HepG2 (cell line): Measurements from ENCODE around the gene DPH2. TPM values are rescaled to one million over a fixed set of nuclear protein-coding genes. Genes with fewer than 3 reads are reported as not detected.
A peak's percentile ranks its signal among the peaks of the same experiment; 100 is the strongest.

Experiments
- ATAC-seq: fragments of 200-7000 bp; cut with Tn5 transposase; 3 replicates; pipeline ENCODE4 v1.9.1; 2020; ENCODE audit warnings: mild to moderate bottlenecking, moderate library complexity
- BruUV-seq: library from RNA; stranded (reverse); fragments of 400-500 nt; replicated peaks from 2 replicates; lab custom pipeline; 2021; lab: Mats Ljungman, UMichigan
- CTCF ChIA-PET: fragments of 300-600 bp; formaldehyde crosslinking; extraction: SDS; loops from one replicate; lab custom pipeline; 2021; ENCODE audit warnings: low total read pairs, inconsistent platforms, low intra/inter-chr PET ratio; lab: Yijun Ruan, JAX
- POLR2A ChIA-PET: fragments of 350-600 bp; sonication (Branson Sonifier 250); formaldehyde crosslinking; loops from one replicate; lab custom pipeline; 2020; ENCODE audit warnings: antibody characterized with exemption, inconsistent platforms; lab: Yijun Ruan, JAX
- DNase-seq: peaks from one replicate; pipeline ENCODE4 v3.0.0-alpha.2; 2015; ENCODE audit warnings: low spot score
- FAIRE-seq: peaks from 3 replicates; lab custom pipeline; 2011; peaks lifted over from hg19 to GRCh38; lab: Jason Lieb, UNC
- H2AFZ ChIP-seq: one replicate; pipeline ENCODE4 v1.6.1; 2011; ENCODE audit warnings: low read length, inconsistent platforms
- H3K27ac ChIP-seq: fragments of 300-600 bp; 3 replicates; pipeline ENCODE4 v1.8.0; 2011; ENCODE audit warnings: mixed run types, mild to moderate bottlenecking, mixed read lengths, low read length, inconsistent platforms; ENCODE audit not compliant: insufficient read depth; ENCODE audit errors: extremely low read length
- H3K27me3 ChIP-seq, 2 experiments: fragments of 200-600 bp in 1 of 2; 2 replicates in 1 of 2; 3 replicates in 1 of 2; pipeline versions ENCODE4 v1.6.0 to v1.8.0; 2011; ENCODE audit warnings: low read length in 2 of 2, mild to moderate bottlenecking in 2 of 2, moderate library complexity in 2 of 2, inconsistent platforms in 1 of 2; ENCODE audit not compliant: insufficient read depth in 2 of 2, control insufficient read depth in 1 of 2
- H3K36me3 ChIP-seq, 2 experiments: fragments of 200-600 bp in 1 of 2; replicated peaks in 1 of 2; 2 replicates in 1 of 2; 3 replicates in 1 of 2; pipeline versions ENCODE4 v1.5.1 to v1.8.0; 2011; ENCODE audit warnings: low read length in 2 of 2, inconsistent platforms in 1 of 2; ENCODE audit not compliant: insufficient read depth in 2 of 2, control insufficient read depth in 1 of 2
- H3K4me1 ChIP-seq: 2 replicates; pipeline ENCODE4 v1.5.1; 2012; ENCODE audit warnings: low read length, inconsistent platforms; ENCODE audit not compliant: insufficient read depth
- H3K4me2 ChIP-seq: 2 replicates; pipeline ENCODE4 v1.6.0; 2011; ENCODE audit warnings: low read depth, low read length, inconsistent platforms
- H3K4me3 ChIP-seq, 3 experiments: fragments of 200-600 bp in 1 of 3; sonication (generic), shearing (Covaris generic) in 1 of 3; replicated peaks in 1 of 3; 2 replicates each; pipeline ENCODE4 v1.5.1; 2011 to 2016; ENCODE audit warnings: low read length in 3 of 3, inconsistent platforms in 2 of 3, low read depth in 2 of 3, mild to moderate bottlenecking in 2 of 3, control low read depth in 1 of 3, mixed read lengths in 1 of 3; ENCODE audit not compliant: insufficient read depth in 1 of 3
- H3K79me2 ChIP-seq: one replicate; pipeline ENCODE4 v1.6.1; 2011; ENCODE audit warnings: low read length, inconsistent platforms; ENCODE audit not compliant: insufficient read depth
- H3K9ac ChIP-seq: 2 replicates; pipeline ENCODE4 v1.6.0; 2011; ENCODE audit warnings: mild to moderate bottlenecking, low read depth, low read length, inconsistent platforms; ENCODE audit not compliant: insufficient read depth
- H3K9me3 ChIP-seq: 2 replicates; pipeline ENCODE4 v1.5.1; 2012; ENCODE audit warnings: mild to moderate bottlenecking, low read length
- H4K20me1 ChIP-seq: 2 replicates; pipeline ENCODE4 v1.6.0; 2011; ENCODE audit warnings: inconsistent platforms, mild to moderate bottlenecking, low read length, moderate library complexity; ENCODE audit not compliant: insufficient read depth
- HNF1B ChIP-seq: sonication (generic); formaldehyde crosslinking; IDR thresholded peaks from 2 replicates; pipeline ENCODE4 v1.5.1; 2020; ENCODE audit warnings: mild to moderate bottlenecking, moderate library complexity, missing genetic modification reagents
- IKZF5 ChIP-seq: IDR thresholded peaks from 2 replicates; pipeline ENCODE4 v1.6.1; 2018; ENCODE audit warnings: missing genetic modification reagents, mild to moderate bottlenecking, missing compliant biosample characterization
- IRX3 ChIP-seq: sonication (generic); formaldehyde crosslinking; IDR thresholded peaks from 2 replicates; pipeline ENCODE4 v1.8.1; 2023; ENCODE audit warnings: mild to moderate bottlenecking, low read depth, missing genetic modification reagents, borderline replicate concordance
- ZNF570 ChIP-seq: sonication (generic); formaldehyde crosslinking; IDR thresholded peaks from 2 replicates; pipeline ENCODE4 v1.4.0; 2020; ENCODE audit warnings: mild to moderate bottlenecking, missing genetic modification reagents, borderline replicate concordance
- ZNF777 ChIP-seq: sonication (generic); formaldehyde crosslinking; IDR thresholded peaks from 2 replicates; pipeline ENCODE4 v1.4.0; 2020; ENCODE audit warnings: missing genetic modification reagents
- WGBS: methylation state at CpG from one replicate; pipeline ENCODE4 v1.1.6; 2017; ENCODE audit warnings: low lambda C conversion rate; 5-methylcytosine and 5-hydroxymethylcytosine counted together
- in situ Hi-C: cut with HindIII; loops from 2 replicates; pipeline ENCODE4 v1.10.0; 2017; ENCODE audit warnings: low pct_unique_long_range_greater_than_20kb; ENCODE audit not compliant: extremely low pct_ligation_motif_present
- intact Hi-C: fragments of 100-400 bp; cut with micrococcal nuclease; formaldehyde crosslinking; loops from one replicate; pipeline ENCODE4 v1.10.0; 2022; ENCODE audit not compliant: unreplicated experiment
- polyA plus RNA-seq, 8 experiments: library from polyadenylated mRNA; depleted of rRNA in 3 of 8; stranded (reverse) in 7 of 8; unstranded in 1 of 8; fragments of >200 nt; fragmentation: Illumina TruSeq in 4 of 8; extraction: Trizol in 4 of 8; gene quantifications; 2 replicates each; pipeline versions ENCODE4 v1.2.1 to v1.2.3, GENCODE V29; 2011 to 2016; ENCODE audit warnings: low read depth in 4 of 8, missing spikeins in 1 of 8, mixed read lengths in 1 of 8; ENCODE audit not compliant: insufficient read depth in 1 of 8
- total RNA-seq, 5 experiments: library from RNA; depleted of rRNA; stranded (reverse); fragments of >200 nt; fragmentation: Illumina TruSeq; extraction: Trizol; gene quantifications; 2 replicates each; pipeline ENCODE4 v1.2.3, GENCODE V29; 2016; ENCODE audit warnings: low read depth in 1 of 5

Gene DPH2
- total and polyA plus RNA-seq, 2 of the 13 experiments (the other 11 are each of a cell fraction or from before 2014, with no cell fraction given), result 32.2 to 38.3 TPM

DNA sequence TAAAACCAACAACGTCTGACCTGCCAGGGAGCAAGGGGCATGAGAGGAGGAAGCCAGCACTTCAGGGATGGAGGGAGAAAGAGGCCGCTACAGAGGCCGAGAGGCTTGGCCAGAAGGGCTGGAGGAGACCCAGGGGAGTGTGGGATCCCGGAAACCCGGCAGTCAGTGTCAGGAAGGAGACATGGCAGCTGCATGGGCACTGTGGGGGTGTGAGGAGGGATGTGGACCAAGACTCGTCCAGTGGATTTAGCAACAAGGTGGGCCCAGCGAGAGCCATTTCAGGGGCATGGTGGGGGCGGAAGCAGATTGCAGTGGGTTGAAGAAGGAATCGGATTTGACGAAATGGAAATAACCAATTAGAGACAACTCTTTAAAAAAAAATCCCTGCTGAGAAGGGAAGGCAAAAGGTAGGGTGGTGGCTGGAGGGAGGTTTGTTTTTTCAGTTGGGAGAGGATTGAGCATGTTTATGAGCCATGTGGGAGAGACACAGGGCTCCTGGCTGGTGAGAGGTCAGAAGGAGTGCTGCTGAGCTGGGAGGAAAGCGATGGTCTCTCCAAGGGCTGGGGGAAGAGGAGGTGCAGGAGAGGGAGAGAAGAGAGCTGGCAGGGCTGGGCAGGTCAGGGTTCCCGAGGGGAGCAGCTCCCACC lies 13.6 kb downstream of the DPH2 start:
- no peak for DNase-seq
- no TSS peak for BruUV-seq
- in situ Hi-C loops, result no loop called here
- FAIRE-seq, result no peak
- H3K36me3 ChIP-seq, result peaks cover 17 to 38% of the 10 kb centered on the region in 2 experiments; a peak in 4 of 5 replicates
- no peaks in the 10 kb centered on the region for H3K9me3 ChIP-seq
- H3K27ac ChIP-seq, result no peak overlapping the region
- CTCF ChIA-PET, result no interaction called here
- no peak overlapping the region for H3K9ac ChIP-seq
- no peak for TF ChIP-seq IKZF5
- no peak for TF ChIP-seq ZNF777
- no peak for TF ChIP-seq IRX3 (CRISPR knock-in tag)
- TF ChIP-seq ZNF570 (CRISPR knock-in tag), result no peak
- TF ChIP-seq HNF1B, result no peak
- TF ChIP-seq, all 625 proteins: peak for 0
- Histone ChIP-seq H3K79me2 (peaks cover 30% of the 10 kb centered on the region), H3K27me3 (no peaks in the 10 kb centered on the region), H2AFZ (no peak overlapping the region), H3K4me1 (peaks cover 73% of the 10 kb centered on the region), H3K4me3 (no peak overlapping the region), H3K4me2 (0 out of 2 replicates have a peak overlapping the region, but pooled peaks have one; percentile 3), H4K20me1 (no peaks in the 10 kb centered on the region)
- 91% methylated on average over 12 of the region's 12 CpGs for WGBS
- no peak for ATAC-seq
- POLR2A ChIA-PET, result interaction anchor here (1.0 kb wide), 1 partner anchor 13 kb away, joined by 3 read pairs; the partner anchor contains the start of gene DPH2
- intact Hi-C loops, result no loop called here
